LoVo (cell line): Measurements from ENCODE around the gene CAMSAP1.

Source experiments
- DNase-seq: peaks from one replicate; pipeline ENCODE4 v3.0.0-alpha.2; 2016; ENCODE audit warnings: low spot score

Gene CAMSAP1

GRCh38 chr9:135790356-135790755, 117.0 kb downstream of the CAMSAP1 start:
- DNase-seq, result no peak

- DNase-seq, result no peak
Observed at GRCh38 chr9:135789838-135790291, 117.5 kb downstream of the CAMSAP1 start.

- no peak for DNase-seq
Observed at GRCh38 chr9:135788576-135789300, 118.6 kb downstream of the CAMSAP1 start.

GRCh38 chr9:135787776-135788575, 119.4 kb downstream of the CAMSAP1 start:
- DNase-seq, result no peak

- DNase-seq, result no peak
Observed at GRCh38 chr9:135787317-135787716, 120.0 kb downstream of the CAMSAP1 start.

- DNase-seq, result no peak
Observed at GRCh38 chr9:135786146-135786690, 121.1 kb downstream of the CAMSAP1 start.

GRCh38 chr9:135785013-135785575, 122.3 kb downstream of the CAMSAP1 start:
- DNase-seq, result no peak

GRCh38 chr9:135783540-135784245, 123.7 kb downstream of the CAMSAP1 start:
- DNase-seq, result no peak

- DNase-seq, result no peak
Observed at GRCh38 chr9:135782946-135783345, 124.4 kb downstream of the CAMSAP1 start.

GRCh38 chr9:135780626-135781025, 126.7 kb downstream of the CAMSAP1 start:
- no peak for DNase-seq

- DNase-seq, result no peak
Observed at GRCh38 chr9:135780086-135780485, 127.3 kb downstream of the CAMSAP1 start.

GRCh38 chr9:135779571-135779970, 127.8 kb downstream of the CAMSAP1 start:
- no peak for DNase-seq

GRCh38 chr9:135778421-135778820, 128.9 kb downstream of the CAMSAP1 start:
- no peak for DNase-seq

- no peak for DNase-seq
Observed at GRCh38 chr9:135777623-135778177, 129.6 kb downstream of the CAMSAP1 start.

GRCh38 chr9:135776893-135777622, 130.3 kb downstream of the CAMSAP1 start:
- DNase-seq, result no peak

- DNase-seq, result no peak
Observed at GRCh38 chr9:135775911-135776310, 131.4 kb downstream of the CAMSAP1 start.

- DNase-seq, result no peak
Observed at GRCh38 chr9:135774794-135775525, 132.4 kb downstream of the CAMSAP1 start.

GRCh38 chr9:135774239-135774747, 133.1 kb downstream of the CAMSAP1 start:
- DNase-seq, result no peak

- DNase-seq, result no peak
Observed at GRCh38 chr9:135773530-135774238, 133.7 kb downstream of the CAMSAP1 start.
